ENCODE measurements around the gene KCTD21.

DNA sequence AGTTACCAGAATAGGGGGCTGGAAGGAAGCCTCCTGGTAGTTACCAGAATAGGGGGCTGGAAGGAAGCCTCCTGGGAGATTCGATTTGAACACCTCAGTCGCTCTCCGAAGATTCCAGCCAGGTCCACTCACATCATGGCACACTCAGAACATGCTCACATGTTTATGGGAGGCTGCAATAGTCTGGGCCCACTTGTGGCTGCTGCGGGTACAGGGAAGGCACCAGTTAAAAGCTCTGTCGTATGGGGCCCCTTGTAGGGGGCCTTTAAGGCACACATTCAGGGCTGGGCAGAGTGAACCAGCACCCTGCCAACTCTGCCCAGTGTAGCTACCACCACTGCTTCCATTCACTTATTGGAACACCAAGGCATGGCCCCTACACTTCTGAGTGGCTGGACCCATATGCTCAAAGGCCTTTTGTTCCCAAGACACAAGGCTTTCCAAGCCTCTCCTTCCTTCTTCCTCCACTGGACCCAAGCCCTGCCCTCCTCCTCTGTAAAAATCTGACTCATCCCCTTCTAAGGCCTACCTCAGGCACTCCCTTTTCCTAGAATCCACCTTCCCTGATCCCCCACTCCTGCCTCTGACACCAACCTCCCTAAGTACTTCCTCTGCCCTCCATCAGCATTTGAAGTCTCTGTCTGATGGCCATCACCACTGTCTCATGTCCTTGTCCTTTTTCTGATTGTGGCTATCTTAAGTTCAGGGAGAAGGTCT, 28.3 kb upstream of the KCTD21 start:
- TF ChIP-seq, protein P1, sequence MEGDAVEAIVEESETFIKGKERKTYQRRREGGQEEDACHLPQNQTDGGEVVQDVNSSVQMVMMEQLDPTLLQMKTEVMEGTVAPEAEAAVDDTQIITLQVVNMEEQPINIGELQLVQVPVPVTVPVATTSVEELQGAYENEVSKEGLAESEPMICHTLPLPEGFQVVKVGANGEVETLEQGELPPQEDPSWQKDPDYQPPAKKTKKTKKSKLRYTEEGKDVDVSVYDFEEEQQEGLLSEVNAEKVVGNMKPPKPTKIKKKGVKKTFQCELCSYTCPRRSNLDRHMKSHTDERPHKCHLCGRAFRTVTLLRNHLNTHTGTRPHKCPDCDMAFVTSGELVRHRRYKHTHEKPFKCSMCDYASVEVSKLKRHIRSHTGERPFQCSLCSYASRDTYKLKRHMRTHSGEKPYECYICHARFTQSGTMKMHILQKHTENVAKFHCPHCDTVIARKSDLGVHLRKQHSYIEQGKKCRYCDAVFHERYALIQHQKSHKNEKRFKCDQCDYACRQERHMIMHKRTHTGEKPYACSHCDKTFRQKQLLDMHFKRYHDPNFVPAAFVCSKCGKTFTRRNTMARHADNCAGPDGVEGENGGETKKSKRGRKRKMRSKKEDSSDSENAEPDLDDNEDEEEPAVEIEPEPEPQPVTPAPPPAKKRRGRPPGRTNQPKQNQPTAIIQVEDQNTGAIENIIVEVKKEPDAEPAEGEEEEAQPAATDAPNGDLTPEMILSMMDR (IDR thresholded peaks at IDR 0.05): no peak
- no peak for TF ChIP-seq TCF7L2 (IDR thresholded peaks at IDR 0.05; ENCODE audit: low read depth, low read length)

Measured in Panc1 (cell line).